Nephron progenitor cell (in vitro differentiated cells): ENCODE results near the gene ADI1.
A peak's percentile ranks its signal among the peaks of the same experiment; 100 is the strongest.
"Not testable (repeated sequence)": the region's sequence is repeated elsewhere in the genome, so short reads cannot be mapped to it uniquely, and the experiment has no call there.

ENCODE experiments used
- DNase-seq: peaks from one replicate; pipeline ENCODE4 v3.0.0; 2021
- H3K27ac Mint-ChIP-seq: 2 replicates; pipeline ENCODE4 v1.8.0; 2021; ENCODE audit warnings: mild to moderate bottlenecking, moderate library complexity, mixed read lengths
- H3K27me3 Mint-ChIP-seq: 2 replicates; pipeline ENCODE4 v1.8.0; 2021; ENCODE audit warnings: mild to moderate bottlenecking, low read depth, mixed read lengths; ENCODE audit not compliant: poor library complexity
- H3K36me3 Mint-ChIP-seq: 2 replicates; pipeline ENCODE4 v1.8.0; 2021; ENCODE audit warnings: low read depth, mixed read lengths
- H3K4me1 Mint-ChIP-seq: 2 replicates; pipeline ENCODE4 v1.8.0; 2021; ENCODE audit warnings: mixed read lengths
- H3K4me3 Mint-ChIP-seq: 2 replicates; pipeline ENCODE4 v1.8.0; 2021; ENCODE audit warnings: mild to moderate bottlenecking, moderate library complexity, mixed read lengths
- H3K9me3 Mint-ChIP-seq: 2 replicates; pipeline ENCODE4 v1.8.0; 2021; ENCODE audit warnings: mild to moderate bottlenecking, moderate library complexity, mixed read lengths
- TF ChIP-seq, protein P1 (sequence below): fragments of 200-600 bp; sonication (generic); IDR thresholded peaks from 2 replicates; pipeline ENCODE4 v1.5.0; 2021; ENCODE audit warnings: antibody characterized with exemption

ADI1 gene

DNA sequence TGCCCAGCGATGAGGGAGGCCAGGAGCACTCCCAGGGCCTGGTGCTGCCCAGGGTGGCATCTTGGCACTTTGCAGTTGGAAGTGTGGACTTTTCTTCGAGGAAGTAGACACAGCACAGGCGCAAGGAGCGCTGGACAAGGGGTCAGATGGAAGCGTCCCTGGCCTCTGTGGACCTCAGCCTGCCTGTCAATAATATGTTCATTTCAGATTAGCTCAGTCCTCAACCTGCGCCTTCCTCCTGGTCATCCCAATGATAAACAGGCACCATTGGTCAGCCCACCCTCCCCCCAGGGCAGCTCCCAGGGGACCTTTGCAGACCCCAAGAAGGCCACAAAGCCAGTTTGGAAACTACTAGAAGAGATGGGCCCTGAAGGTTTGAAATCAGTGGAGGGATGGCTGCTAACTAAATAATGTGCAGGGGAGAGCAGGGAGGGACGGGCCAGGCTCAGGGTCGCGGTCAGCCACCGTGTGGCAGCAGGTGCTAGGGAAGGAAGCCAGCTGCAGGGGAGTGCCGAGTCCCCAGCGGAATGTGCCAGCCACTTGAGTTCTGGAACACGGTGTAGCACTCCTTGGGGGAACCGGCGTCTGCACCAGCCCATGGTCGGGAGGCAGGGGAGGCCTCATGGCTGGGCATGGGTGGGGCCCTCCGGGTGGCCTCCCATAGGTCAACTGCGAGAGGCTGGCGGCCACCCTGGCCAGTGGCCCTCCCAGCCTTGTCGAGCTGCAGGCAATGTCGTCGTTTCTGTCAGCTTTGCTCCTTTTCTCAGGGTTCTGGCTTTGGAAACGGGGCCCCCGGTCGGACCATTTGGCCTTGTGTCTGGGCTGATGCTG lies 59.9 kb downstream of the ADI1 start:
- Mint-ChIP-seq H3K9me3 (no peaks in the 10 kb centered on the region), H3K36me3 (peaks cover 36% of the 10 kb centered on the region), H3K27ac (peak overlapping the region; percentile 61), H3K4me3 (no peak overlapping the region), H3K27me3 (no peaks in the 10 kb centered on the region), H3K4me1 (peaks cover 49% of the 10 kb centered on the region)
- TF ChIP-seq, protein P1, sequence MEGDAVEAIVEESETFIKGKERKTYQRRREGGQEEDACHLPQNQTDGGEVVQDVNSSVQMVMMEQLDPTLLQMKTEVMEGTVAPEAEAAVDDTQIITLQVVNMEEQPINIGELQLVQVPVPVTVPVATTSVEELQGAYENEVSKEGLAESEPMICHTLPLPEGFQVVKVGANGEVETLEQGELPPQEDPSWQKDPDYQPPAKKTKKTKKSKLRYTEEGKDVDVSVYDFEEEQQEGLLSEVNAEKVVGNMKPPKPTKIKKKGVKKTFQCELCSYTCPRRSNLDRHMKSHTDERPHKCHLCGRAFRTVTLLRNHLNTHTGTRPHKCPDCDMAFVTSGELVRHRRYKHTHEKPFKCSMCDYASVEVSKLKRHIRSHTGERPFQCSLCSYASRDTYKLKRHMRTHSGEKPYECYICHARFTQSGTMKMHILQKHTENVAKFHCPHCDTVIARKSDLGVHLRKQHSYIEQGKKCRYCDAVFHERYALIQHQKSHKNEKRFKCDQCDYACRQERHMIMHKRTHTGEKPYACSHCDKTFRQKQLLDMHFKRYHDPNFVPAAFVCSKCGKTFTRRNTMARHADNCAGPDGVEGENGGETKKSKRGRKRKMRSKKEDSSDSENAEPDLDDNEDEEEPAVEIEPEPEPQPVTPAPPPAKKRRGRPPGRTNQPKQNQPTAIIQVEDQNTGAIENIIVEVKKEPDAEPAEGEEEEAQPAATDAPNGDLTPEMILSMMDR, result no peak
- no peak for DNase-seq

DNA sequence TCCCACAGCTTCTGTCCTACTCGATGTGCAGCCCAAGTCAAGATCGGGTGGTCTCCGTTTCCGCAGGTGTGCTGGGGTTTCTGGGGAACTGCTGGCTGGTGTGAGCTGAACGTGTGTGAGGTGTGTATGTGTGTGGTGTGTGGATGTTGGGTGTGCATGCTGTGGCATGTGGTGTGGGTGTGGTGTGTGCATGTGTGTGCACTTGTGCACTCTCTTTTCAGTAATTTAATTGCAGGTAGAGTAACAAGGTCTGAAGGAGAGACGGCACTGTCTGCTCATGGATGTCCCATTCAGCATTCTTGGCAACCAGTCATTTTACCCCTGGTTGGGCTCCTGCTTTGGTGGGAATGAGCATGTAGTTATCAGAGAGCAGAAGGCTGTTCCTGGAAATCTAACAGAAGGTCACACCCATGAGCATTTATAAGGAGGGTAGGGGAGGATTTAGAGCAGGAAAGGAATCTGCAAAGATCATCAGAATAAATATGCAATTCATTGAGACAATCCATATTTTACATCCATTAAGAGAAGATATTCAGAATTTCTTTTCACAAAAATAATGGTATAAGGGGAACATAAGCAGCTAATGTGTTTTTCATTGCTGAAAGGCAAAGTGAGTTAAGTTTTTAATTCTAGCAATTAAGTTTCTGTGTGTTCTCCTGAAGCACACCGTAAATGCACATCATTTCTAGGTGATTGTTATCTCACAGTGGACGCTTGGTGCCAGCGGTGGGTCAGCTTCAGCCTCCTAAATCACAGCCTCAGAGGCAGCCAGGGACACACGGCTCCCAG lies 60.7 kb downstream of the ADI1 start:
- TF ChIP-seq, protein P1, result no peak
- Mint-ChIP-seq H3K27me3 (no peaks in the 10 kb centered on the region), H3K4me1 (peaks cover 40% of the 10 kb centered on the region), H3K9me3 (no peaks in the 10 kb centered on the region), H3K4me3 (no peak overlapping the region), H3K36me3 (peaks cover 36% of the 10 kb centered on the region), H3K27ac (peak overlapping the region; percentile 5)
- no peak for DNase-seq

DNA sequence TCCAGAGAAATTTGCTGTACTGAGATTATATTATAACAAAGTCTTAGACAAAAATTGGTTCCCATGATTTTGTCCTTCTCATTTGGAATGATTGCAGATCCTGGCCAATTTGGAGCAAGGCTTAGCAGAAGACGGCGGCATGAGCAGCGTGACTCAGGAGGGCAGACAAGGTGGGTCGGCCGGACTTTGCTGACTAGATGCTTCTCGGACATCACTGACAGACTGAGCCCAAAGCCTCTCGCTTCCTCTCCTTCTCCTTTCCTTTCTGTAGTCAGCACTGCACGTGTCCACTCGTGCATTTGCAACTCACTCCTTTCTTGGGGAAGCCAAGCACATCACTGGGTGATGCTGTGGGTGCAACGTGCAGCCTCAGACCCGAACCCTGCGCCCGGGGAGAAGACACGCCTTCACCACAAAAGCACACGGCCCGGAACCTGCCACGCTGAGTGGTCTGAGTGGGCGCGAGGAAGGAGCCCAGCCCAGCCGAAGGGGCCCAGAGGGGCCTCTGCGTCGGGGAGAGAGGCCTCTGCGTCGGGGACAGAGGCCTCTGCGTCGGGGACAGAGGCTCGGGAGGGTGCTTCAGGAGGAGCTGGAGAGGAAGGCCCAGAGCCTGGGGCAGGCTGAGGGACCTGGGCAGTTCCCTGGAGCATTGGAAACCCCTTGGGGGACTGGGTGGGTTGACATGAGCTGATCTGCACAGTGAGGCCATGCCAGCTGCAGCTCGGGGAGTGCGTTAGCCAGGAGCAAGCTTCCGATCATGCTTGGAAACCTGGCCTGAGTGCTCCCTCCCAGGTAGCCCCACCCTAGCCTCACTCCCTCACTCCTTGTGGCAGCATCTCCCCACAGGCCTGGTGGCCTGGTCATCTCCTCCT lies 61.6 kb downstream of the ADI1 start:
- Mint-ChIP-seq H3K4me3 (no peak overlapping the region), H3K9me3 (no peaks in the 10 kb centered on the region)

DNA sequence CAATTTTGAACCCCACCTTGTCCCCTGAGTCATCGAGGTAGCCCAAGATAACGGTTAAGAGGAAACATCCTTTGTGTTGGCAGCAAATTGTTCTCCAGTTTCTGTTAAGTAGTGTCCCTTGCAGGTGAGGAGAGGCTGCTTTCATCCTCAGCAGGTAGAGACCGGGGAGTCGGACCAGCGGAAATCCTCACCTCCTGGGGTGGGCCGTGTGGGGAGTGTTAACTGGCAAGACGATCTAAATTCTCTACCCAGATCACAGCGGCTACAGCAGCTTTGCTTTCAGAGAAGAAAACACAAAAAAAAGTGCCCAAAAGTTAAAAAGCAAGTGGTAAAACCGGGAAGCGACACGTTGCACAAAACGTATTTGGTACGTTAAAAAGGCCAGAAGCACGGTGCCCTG lies 63.2 kb downstream of the ADI1 start:
- TF ChIP-seq, protein P1, result no peak
- Mint-ChIP-seq H3K36me3 (peaks cover 44% of the 10 kb centered on the region), H3K4me1 (peaks cover 20% of the 10 kb centered on the region), H3K4me3 (no peak overlapping the region), H3K27ac (peak overlapping the region; percentile 45), H3K27me3 (no peaks in the 10 kb centered on the region), H3K9me3 (no peaks in the 10 kb centered on the region)
- DNase-seq, result no peak

More for the DNA sequence above, 61.6 kb downstream of the ADI1 start:
- Mint-ChIP-seq H3K27ac (peak overlapping the region; percentile 5), H3K4me1 (peaks cover 32% of the 10 kb centered on the region), H3K36me3 (peaks cover 36% of the 10 kb centered on the region), H3K27me3 (no peaks in the 10 kb centered on the region)
- DNase-seq, result no peak
- TF ChIP-seq, protein P1, result no peak

DNA sequence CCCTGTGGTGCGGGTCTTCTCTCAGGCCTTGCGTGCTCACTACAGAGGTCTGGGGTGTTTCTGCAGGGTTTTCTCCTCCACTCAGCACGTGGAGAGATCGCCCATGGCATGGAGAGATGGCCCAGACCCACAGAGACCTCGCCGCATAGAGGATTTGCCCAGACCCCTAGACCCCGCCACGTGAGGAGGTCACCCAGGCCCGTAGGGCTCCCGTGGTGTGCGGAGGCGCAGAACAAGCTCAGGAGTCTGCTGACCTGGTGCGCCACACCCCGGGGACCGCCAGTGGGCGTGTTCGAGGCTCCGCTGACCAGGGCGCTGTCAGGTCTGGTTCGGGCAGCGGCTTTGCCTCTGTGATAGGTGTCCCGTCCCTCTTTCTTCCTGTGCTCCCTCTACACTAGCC lies 64.5 kb downstream of the ADI1 start:
- H3K4me3 Mint-ChIP-seq, result no peak overlapping the region
- peaks cover 6% of the 10 kb centered on the region for H3K4me1 Mint-ChIP-seq
- H3K27me3 Mint-ChIP-seq, result no peaks in the 10 kb centered on the region
- no peak for DNase-seq
- TF ChIP-seq, protein P1, result no peak
- no peaks in the 10 kb centered on the region for H3K9me3 Mint-ChIP-seq
- H3K27ac Mint-ChIP-seq, result no peak overlapping the region
- H3K36me3 Mint-ChIP-seq, result peaks cover 51% of the 10 kb centered on the region

DNA sequence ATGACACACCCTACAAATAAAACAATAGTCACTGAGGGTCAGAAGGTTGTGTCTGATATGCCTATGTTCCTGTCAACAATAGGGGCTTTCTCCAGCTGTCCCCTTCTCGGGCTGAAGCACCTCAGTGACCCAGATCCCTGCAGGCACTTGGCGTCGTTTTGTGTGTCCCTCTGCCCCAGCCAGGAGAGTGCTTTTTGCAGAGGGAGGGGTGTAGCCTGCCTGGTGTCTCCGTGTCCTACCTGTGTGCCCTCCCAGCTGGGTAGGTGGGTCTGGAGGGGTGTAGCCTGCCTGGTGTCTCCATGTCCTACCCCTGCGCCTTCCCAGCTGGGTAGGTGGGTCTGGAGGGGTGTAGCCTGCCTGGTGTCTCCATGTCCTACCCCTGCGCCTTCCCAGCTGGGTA lies 65.3 kb downstream of the ADI1 start:
- H3K9me3 Mint-ChIP-seq, H3K4me1 Mint-ChIP-seq, H3K27me3 Mint-ChIP-seq, H3K4me3 Mint-ChIP-seq, H3K27ac Mint-ChIP-seq, DNase-seq: not testable (repeated sequence)
- peaks cover 59% of the 10 kb centered on the region for H3K36me3 Mint-ChIP-seq
